ENCODE data around the gene ALKBH5.

DNA sequence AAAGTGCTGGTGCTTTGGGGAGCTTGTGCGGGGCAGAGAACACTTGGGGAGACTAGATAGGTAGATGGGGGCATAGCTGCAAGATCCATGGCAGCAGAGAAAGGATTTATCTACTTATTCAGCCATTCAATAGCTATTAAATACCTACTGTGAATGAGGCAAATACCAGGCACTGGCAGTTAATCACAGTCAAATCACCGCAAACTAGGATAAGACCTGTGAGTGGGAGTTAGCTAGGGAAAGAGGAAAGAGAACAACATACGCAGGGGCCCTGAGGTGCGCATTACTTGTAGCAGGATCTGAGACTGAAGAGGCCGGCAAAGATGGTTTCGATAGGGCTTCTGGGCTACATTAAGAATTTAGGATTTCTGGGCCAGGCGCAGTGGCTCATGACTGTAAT is 3.8 kb upstream of the ALKBH5 start:
- no peak for TF ChIP-seq POLR2A (IDR thresholded peaks at IDR 0.05)
- TF ChIP-seq, protein P1, sequence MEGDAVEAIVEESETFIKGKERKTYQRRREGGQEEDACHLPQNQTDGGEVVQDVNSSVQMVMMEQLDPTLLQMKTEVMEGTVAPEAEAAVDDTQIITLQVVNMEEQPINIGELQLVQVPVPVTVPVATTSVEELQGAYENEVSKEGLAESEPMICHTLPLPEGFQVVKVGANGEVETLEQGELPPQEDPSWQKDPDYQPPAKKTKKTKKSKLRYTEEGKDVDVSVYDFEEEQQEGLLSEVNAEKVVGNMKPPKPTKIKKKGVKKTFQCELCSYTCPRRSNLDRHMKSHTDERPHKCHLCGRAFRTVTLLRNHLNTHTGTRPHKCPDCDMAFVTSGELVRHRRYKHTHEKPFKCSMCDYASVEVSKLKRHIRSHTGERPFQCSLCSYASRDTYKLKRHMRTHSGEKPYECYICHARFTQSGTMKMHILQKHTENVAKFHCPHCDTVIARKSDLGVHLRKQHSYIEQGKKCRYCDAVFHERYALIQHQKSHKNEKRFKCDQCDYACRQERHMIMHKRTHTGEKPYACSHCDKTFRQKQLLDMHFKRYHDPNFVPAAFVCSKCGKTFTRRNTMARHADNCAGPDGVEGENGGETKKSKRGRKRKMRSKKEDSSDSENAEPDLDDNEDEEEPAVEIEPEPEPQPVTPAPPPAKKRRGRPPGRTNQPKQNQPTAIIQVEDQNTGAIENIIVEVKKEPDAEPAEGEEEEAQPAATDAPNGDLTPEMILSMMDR (IDR thresholded peaks at IDR 0.05): no peak
